MM.1S (cell line): Measurements from ENCODE around the gene HKDC1.

ENCODE experiments used
- DNase-seq: peaks from one replicate; pipeline ENCODE4 v3.0.0-alpha.2; 2015
- H2AFZ ChIP-seq: fragments of 300-600 bp; sonication (generic); 2 replicates; pipeline ENCODE4 v1.6.0; 2016; ENCODE audit warnings: antibody characterized with exemption, low read length
- H3F3A ChIP-seq: fragments of 300-600 bp; sonication (generic); 2 replicates; pipeline ENCODE4 v1.6.1; 2016; ENCODE audit warnings: mild to moderate bottlenecking, antibody characterized with exemption, low read length, moderate library complexity, mixed read lengths; ENCODE audit not compliant: insufficient read depth
- H3K27ac ChIP-seq: fragments of 300-600 bp; sonication (generic); 2 replicates; pipeline ENCODE4 v1.5.1; 2016; ENCODE audit warnings: mild to moderate bottlenecking, low read length
- H3K27me3 ChIP-seq: fragments of 300-600 bp; sonication (generic); replicated peaks from 2 replicates; pipeline ENCODE4 v1.6.0; 2016; ENCODE audit warnings: low read length; ENCODE audit not compliant: insufficient read depth
- H3K36me3 ChIP-seq: fragments of 300-600 bp; sonication (generic); replicated peaks from 2 replicates; pipeline ENCODE4 v1.6.1; 2016; ENCODE audit warnings: mild to moderate bottlenecking, low read length, mixed read lengths; ENCODE audit not compliant: insufficient read depth
- H3K4me1 ChIP-seq: fragments of 300-600 bp; sonication (generic); 2 replicates; pipeline ENCODE4 v1.6.1; 2016; ENCODE audit warnings: low read length, mixed read lengths
- H3K4me2 ChIP-seq: fragments of 300-600 bp; sonication (generic); 2 replicates; pipeline ENCODE4 v1.6.0; 2016; ENCODE audit warnings: low read depth, low read length
- H3K4me3 ChIP-seq: fragments of 300-600 bp; sonication (generic); 2 replicates; pipeline ENCODE4 v1.5.1; 2016; ENCODE audit warnings: low read length, mixed read lengths
- H3K79me2 ChIP-seq: fragments of 300-600 bp; sonication (generic); 2 replicates; pipeline ENCODE4 v1.6.1; 2016; ENCODE audit warnings: mixed run types, low read length, mixed read lengths
- H3K9ac ChIP-seq: fragments of 300-600 bp; sonication (generic); 2 replicates; pipeline ENCODE4 v1.6.1; 2016; ENCODE audit warnings: low read length, mixed read lengths
- H3K9me2 ChIP-seq: fragments of 300-600 bp; sonication (generic); replicated peaks from 2 replicates; pipeline ENCODE4 v1.6.1; 2016; ENCODE audit warnings: mild to moderate bottlenecking, low read length, mixed read lengths; ENCODE audit not compliant: insufficient read depth
- H3K9me3 ChIP-seq: fragments of 300-600 bp; sonication (generic); replicated peaks from 2 replicates; pipeline ENCODE4 v1.6.1; 2016; ENCODE audit warnings: mild to moderate bottlenecking, low read length, mixed read lengths; ENCODE audit not compliant: insufficient read depth
- H4K20me1 ChIP-seq: fragments of 300-600 bp; sonication (generic); 2 replicates; pipeline ENCODE4 v1.6.1; 2016; ENCODE audit warnings: mild to moderate bottlenecking, low read length, moderate library complexity, mixed read lengths; ENCODE audit not compliant: insufficient read depth
- EZH2 ChIP-seq: fragments of 300-600 bp; sonication (generic); optimal IDR thresholded peaks from 2 replicates; pipeline ENCODE3; 2017; ENCODE audit warnings: low read depth, mild to moderate bottlenecking, antibody characterized with exemption, low read length, mixed read lengths
- EZH2phosphoT487 ChIP-seq: fragments of 300-600 bp; sonication (generic); IDR thresholded peaks from 2 replicates; pipeline ENCODE4 v1.6.1; 2018; ENCODE audit warnings: antibody characterized with exemption, low read length
- TF ChIP-seq, protein P1 (sequence below): fragments of 300-600 bp; sonication (generic); IDR thresholded peaks from 2 replicates; pipeline ENCODE4 v1.5.1; 2016; ENCODE audit warnings: antibody characterized with exemption, low read length, mixed read lengths

The HKDC1 gene

DNA sequence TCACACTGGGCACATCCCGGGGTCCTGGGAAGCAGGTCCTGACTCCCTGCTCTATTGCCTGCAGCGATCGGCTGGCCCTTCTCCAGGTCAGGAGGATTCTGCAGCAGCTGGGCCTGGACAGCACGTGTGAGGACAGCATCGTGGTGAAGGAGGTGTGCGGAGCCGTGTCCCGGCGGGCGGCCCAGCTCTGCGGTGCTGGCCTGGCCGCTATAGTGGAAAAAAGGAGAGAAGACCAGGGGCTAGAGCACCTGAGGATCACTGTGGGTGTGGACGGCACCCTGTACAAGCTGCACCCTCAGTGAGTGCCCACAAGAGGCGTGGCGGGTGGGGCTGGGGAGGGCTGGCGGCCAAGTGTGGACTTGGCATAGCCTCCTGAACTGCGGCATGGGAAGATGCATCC lies 45.4 kb downstream of the HKDC1 start:
- no peak overlapping the region for H3K27ac ChIP-seq
- no peak overlapping the region for H2AFZ ChIP-seq
- no peaks in the 10 kb centered on the region for H3K9me3 ChIP-seq
- H3K4me2 ChIP-seq, result no peak overlapping the region
- no peaks in the 10 kb centered on the region for H3K36me3 ChIP-seq
- H3K4me3 ChIP-seq, result no peak overlapping the region
- H3K9me2 ChIP-seq, result no peaks in the 10 kb centered on the region
- no peak for DNase-seq
- no peak overlapping the region for H3K9ac ChIP-seq
- no peaks in the 10 kb centered on the region for H3K27me3 ChIP-seq
- TF ChIP-seq, protein P1, sequence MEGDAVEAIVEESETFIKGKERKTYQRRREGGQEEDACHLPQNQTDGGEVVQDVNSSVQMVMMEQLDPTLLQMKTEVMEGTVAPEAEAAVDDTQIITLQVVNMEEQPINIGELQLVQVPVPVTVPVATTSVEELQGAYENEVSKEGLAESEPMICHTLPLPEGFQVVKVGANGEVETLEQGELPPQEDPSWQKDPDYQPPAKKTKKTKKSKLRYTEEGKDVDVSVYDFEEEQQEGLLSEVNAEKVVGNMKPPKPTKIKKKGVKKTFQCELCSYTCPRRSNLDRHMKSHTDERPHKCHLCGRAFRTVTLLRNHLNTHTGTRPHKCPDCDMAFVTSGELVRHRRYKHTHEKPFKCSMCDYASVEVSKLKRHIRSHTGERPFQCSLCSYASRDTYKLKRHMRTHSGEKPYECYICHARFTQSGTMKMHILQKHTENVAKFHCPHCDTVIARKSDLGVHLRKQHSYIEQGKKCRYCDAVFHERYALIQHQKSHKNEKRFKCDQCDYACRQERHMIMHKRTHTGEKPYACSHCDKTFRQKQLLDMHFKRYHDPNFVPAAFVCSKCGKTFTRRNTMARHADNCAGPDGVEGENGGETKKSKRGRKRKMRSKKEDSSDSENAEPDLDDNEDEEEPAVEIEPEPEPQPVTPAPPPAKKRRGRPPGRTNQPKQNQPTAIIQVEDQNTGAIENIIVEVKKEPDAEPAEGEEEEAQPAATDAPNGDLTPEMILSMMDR, result no peak
- no peak for TF ChIP-seq EZH2phosphoT487
- no peak for TF ChIP-seq EZH2
- H3K79me2 ChIP-seq, result no peaks in the 10 kb centered on the region
- H3K4me1 ChIP-seq, result no peaks in the 10 kb centered on the region
- no peaks in the 10 kb centered on the region for H4K20me1 ChIP-seq
- H3F3A ChIP-seq, result no peaks in the 10 kb centered on the region

DNA sequence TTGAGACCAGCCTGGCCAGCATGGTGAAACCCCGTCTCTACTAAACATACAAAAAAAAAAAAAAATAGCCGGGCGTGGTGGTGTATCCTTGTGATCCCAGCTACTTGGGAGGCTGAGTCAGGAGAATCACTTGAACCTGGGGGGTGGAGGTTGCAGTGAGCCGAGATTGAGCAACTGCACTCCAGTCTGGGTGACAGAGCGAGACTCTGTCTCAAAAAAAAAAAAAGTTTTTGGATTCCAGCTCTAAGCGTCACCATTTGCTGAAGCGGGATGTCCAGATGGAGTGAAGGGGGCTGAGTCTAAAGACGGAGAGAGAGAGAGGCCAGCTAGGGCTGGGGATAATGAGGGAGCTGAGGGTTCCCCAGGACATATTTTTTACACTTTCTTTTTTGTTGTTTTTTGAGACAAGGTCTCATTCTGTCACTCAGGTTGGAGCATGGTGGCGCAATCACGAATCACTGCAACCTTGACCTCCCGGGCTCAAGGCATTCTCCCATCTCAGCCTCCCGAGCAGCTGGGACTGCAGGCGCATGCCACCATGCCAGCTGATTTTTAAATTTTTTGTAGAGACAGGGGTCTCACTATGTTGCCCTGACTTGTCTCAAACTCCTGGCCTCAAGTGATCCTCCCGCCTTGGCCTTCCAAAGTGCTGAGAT lies 48.8 kb downstream of the HKDC1 start:
- H3K9me2 ChIP-seq, result no peaks in the 10 kb centered on the region
- no peak overlapping the region for H2AFZ ChIP-seq
- no peaks in the 10 kb centered on the region for H3K27me3 ChIP-seq
- DNase-seq, result no peak
- TF ChIP-seq EZH2phosphoT487 (no peak), EZH2 (no peak)
- TF ChIP-seq, protein P1, result no peak
- no peaks in the 10 kb centered on the region for H3K79me2 ChIP-seq
- no peak overlapping the region for H3K9ac ChIP-seq
- H3K4me2 ChIP-seq, result no peak overlapping the region
- no peak overlapping the region for H3K27ac ChIP-seq
- no peaks in the 10 kb centered on the region for H4K20me1 ChIP-seq
- H3K9me3 ChIP-seq, result no peaks in the 10 kb centered on the region
- H3F3A ChIP-seq, result no peaks in the 10 kb centered on the region
- no peaks in the 10 kb centered on the region for H3K36me3 ChIP-seq
- no peak overlapping the region for H3K4me3 ChIP-seq
- H3K4me1 ChIP-seq, result no peaks in the 10 kb centered on the region

DNA sequence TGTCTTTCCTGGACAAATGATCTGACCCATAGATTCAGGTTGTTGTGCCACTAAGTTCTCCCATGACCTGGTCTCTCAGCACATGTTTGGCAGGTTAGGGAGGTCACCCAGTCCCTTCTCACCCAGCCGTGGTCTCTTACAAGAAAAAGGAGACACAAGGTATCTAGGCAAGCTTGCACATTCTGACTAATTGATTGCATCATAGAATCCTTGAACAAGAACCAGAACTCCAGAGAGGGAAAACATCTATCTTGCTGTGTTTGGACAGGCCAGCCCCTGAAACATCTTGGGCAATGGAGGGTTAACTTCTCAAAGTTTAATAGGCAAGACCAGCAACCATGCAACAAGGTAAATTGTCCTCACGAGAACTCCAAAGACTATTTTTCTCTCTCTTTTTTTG lies 49.6 kb downstream of the HKDC1 start:
- Histone ChIP-seq H3K4me1 (no peaks in the 10 kb centered on the region), H3K9ac (no peak overlapping the region), H2AFZ (no peak overlapping the region), H3K79me2 (no peaks in the 10 kb centered on the region), H3K9me3 (no peaks in the 10 kb centered on the region), H3K9me2 (no peaks in the 10 kb centered on the region), H3K27ac (no peak overlapping the region), H3K4me2 (no peak overlapping the region), H3K4me3 (no peak overlapping the region), H3K36me3 (no peaks in the 10 kb centered on the region), H3F3A (no peaks in the 10 kb centered on the region), H4K20me1 (no peaks in the 10 kb centered on the region), H3K27me3 (no peaks in the 10 kb centered on the region)
- no peak for TF ChIP-seq EZH2phosphoT487
- TF ChIP-seq EZH2, result no peak
- TF ChIP-seq, protein P1, result no peak
- no peak for DNase-seq
